ENCODE measurements around the gene FRAS1.

The FRAS1 gene

DNA sequence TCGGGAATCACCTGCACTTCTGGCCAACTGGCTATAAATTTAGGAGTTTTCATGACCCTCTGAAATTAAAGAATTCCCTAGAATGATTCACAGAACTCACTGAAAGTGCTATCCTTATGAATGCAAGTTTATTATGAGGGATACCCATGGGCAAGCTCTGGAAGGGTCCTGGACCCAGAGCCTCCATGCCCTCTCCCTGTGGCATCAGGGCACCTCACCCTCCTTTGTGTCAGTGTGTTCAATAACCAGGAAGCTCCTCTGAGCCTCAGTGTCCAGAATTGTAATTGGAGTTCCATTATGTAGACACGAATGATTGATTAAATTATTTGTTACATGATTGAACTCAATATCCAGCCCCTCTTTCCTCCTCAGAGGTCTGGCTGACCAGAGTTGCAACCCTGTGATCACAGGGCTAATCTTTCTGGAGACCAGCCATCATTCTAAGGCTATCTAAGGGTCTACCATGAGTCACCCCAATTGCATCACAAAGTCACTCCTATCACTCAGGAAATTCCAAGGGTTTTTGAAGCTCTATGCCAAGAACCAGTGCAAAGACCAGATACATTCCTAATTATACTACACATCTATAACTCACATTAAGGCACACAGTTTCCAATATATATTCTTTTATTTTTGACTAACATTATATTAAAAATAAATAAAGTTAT is 503.3 kb downstream of the FRAS1 start:
- no peak for DNase-seq

DNA sequence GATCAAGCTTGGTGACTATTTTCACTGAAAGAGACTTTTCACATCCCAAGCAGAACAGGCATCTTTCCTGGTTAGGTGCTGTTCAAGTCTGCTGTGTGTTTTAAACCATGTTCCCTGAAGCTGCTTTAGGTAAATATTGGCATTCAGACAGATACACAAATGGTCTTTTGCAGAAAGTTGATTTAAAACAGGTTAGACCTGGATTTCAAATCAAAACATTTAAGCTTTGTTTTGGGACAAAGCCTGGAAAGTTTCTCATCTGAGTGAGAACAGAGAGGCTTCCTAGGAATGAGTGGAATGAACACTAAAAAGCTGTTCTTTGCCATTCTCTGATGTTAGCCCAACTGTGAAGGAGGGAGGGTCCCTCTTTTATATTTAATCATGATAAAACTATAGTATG is 504.6 kb downstream of the FRAS1 start:
- no peak for DNase-seq

GRCh38 chr4:78562687-78563086 is 505.6 kb downstream of the FRAS1 start:
- no peak for DNase-seq

GRCh38 chr4:78565971-78566372 is 508.8 kb downstream of the FRAS1 start:
- DNase-seq = no peak

- no peak for DNase-seq
Observed at GRCh38 chr4:78566834-78567499, 509.8 kb downstream of the FRAS1 start.

DNA sequence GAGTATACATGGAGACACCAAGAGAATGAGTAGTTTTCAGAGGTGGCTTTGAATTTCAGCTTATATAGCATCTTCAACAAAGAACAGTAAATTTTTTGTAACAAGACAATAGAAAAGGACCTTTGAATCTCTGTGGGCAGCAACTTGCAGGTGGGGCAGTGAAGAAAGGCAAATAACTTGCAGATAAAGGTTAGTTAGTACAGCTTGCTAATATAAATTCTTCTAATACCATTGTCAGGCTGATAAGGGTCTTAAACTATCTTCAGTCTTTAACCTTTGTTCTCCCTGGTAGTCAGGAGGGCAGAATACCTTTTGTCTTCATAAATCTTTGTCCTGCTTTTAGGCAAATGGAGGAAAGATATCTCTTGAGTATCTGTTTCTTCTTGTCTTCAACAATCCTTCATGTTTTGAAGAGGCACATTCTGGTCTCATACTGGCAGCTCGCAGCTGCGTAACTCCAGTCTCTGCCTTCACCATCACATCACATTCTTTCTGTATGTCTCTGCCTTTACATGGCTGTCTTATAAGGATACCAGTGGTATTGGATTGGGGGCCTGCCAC is 510.5 kb downstream of the FRAS1 start:
- no peak for DNase-seq

GRCh38 chr4:78568640-78569305 is 511.6 kb downstream of the FRAS1 start:
- DNase-seq = no peak

- no peak for DNase-seq
Observed at GRCh38 chr4:78569306-78569821, 512.2 kb downstream of the FRAS1 start.

- DNase-seq = no peak
Observed at GRCh38 chr4:78570117-78570516, 513.0 kb downstream of the FRAS1 start.

- no peak for DNase-seq
Observed at GRCh38 chr4:78571804-78572203, 514.7 kb downstream of the FRAS1 start.

- DNase-seq = no peak
Observed at GRCh38 chr4:78578674-78579425, 521.7 kb downstream of the FRAS1 start.

- no peak for DNase-seq
Observed at GRCh38 chr4:78581618-78582017, 524.5 kb downstream of the FRAS1 start.

DNA sequence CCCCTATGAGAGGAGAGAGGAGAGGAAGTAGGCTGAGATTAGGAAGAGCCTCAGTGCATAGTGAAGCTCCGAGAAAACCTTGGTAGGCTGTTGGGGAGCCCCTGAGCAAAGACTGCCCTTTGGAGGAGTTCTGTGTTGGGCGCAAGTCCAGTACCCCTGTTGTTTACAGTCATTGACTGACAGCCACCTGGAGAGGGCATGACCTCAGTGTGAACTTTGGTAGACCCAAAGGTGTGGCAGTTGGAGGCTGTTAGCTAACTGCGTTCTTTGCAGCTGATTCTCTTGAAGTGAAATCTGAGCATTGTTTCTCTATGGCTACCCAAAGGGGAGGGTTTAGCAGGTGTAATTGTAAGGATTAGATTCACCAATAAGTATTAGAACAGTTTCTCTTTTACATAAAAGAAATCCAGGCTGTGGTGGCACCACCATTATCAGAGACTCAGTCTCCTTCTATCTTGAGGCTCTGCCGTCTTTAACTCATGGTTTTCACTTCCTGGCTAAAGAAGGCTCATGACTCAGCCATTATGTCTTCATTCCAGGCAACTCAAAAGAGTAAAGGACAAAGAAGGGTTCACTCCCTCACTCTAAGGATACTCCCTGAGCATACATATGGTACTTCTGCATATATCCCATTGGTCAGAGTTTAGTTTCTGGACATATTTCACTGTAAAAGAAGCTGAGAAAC is 527.9 kb downstream of the FRAS1 start:
- DNase-seq = no peak

DNA sequence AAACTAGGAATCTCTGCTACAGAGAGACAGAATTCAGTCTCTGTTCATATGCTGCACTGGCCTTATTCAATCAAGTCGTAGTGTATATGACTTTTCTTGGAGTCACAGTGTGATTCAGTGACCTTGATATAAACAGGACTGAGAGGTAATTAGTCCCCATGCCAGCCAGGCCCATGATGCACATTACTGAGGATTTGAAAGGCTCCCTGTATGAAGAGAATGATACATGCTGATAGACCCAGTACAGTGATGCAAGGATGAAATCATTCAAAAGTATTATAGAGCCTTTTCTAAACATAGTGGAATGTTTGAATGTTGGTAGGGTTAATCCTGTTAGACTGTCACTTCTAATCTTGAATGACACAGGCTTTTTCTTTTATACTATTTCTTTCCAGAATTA is 528.5 kb downstream of the FRAS1 start:
- no peak for DNase-seq

- DNase-seq = no peak
Observed at GRCh38 chr4:78588894-78589545, 531.9 kb downstream of the FRAS1 start.

GRCh38 chr4:78591404-78591803 is 534.3 kb downstream of the FRAS1 start:
- no peak for DNase-seq

DNA sequence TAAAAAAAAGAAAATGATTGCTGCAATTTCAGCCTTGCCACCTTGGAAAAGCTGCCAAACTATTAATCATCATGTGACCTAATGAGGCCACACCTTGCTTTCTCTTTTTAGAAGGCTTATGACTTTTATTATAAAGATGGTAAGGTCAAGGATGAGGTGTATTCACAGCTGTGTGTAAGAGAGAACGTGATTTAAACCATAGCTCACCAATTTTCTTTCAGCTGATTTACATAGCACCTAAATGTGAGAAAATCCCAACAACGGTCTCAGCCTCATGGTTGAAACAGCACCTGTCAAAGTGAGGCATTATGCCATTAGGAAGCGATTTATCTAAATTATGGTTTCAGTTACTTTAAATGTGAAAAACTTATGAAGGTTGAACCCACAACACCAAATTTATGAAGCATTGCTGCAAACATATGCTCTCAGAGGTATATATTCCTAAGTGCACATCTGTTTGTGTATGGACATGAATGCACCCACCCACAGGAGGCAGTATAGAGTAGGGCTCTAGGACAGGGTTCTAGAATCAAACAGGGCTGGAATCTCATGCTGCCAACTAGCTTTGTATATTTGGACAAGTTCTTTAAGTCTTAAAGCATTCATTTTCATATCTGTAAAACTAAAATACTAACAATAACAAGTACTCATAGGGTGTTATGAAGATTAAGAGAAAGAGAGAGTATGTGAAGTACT is 535.1 kb downstream of the FRAS1 start:
- DNase-seq = no peak

All from SHP77 (cell line).